Measurements from ENCODE around the gene MTOR. TPM values are rescaled to one million over a fixed set of nuclear protein-coding genes. Genes with fewer than 3 reads are reported as not detected.

The MTOR gene
- polyA plus RNA-seq, 3 donors, result 2.0 to 29.4 (median 3.3) TPM

- no peak for TF ChIP-seq CTCF (IDR thresholded peaks at IDR 0.05)
- Histone ChIP-seq H3K4me1 (ENCODE audit: control insufficient read depth in 1 of 2, insufficient read depth in 2 of 2, low read length in 2 of 2) (no peaks in the 10 kb centered on the region), H3K36me3 (replicated peaks in 1 of 2; ENCODE audit: control insufficient read depth in 1 of 2, insufficient read depth in 2 of 2, low read length in 2 of 2) (peaks cover 53 to 100% of the 10 kb centered on the region in 2 donors), H3K9me3 (replicated peaks in 1 of 2; ENCODE audit: control insufficient read depth in 1 of 2, insufficient read depth in 1 of 2, low read length in 2 of 2) (no peaks in the 10 kb centered on the region), H2AFZ (ENCODE audit: insufficient read depth, low read depth, low read length, poor library complexity, severe bottlenecking) (no peak overlapping the region), H3K27me3 (ENCODE audit: control insufficient read depth in 2 of 2, insufficient read depth in 2 of 2, low read length in 2 of 2) (no peaks in the 10 kb centered on the region), H3K9ac (ENCODE audit: insufficient read depth, low read length, poor library complexity, severe bottlenecking) (no peak overlapping the region), H3K4me2 (replicated peaks; ENCODE audit: extremely low read depth, low read length, poor library complexity, severe bottlenecking) (no peak overlapping the region), H3K4me3 (replicated peaks in 1 of 3; ENCODE audit: low read depth in 2 of 3, low read length in 3 of 3) (no peak overlapping the region), H4K20me1 (ENCODE audit: insufficient read depth, low read length) (no peaks in the 10 kb centered on the region), H3K79me2 (ENCODE audit: insufficient read depth, low read length) (no peaks in the 10 kb centered on the region), H3K27ac (ENCODE audit: low read depth in 1 of 2, low read length in 2 of 2) (no peak overlapping the region)
- WGBS (ENCODE audit: insufficient coverage), result 100% methylated on average over 1 of the region's 2 CpGs
- no peaks in the 10 kb centered on the region for H3K4me1 Mint-ChIP-seq
- no peaks in the 10 kb centered on the region for H3K27me3 Mint-ChIP-seq (ENCODE audit: low read depth in 3 of 3)
- H3K4me3 Mint-ChIP-seq, result no peak overlapping the region
- intact Hi-C loops (cut with micrococcal nuclease), result no loop called here
- H3K36me3 Mint-ChIP-seq, result peaks cover 59 to 83% of the 10 kb centered on the region in 2 donors
- H3K27ac Mint-ChIP-seq, result no peak overlapping the region
- H3K9me3 Mint-ChIP-seq, result no peaks in the 10 kb centered on the region
- DNase-seq, result no peak
These were observed 74.9 kb downstream of the MTOR start for GRCh38 chr1:11187494-11187893.

GRCh38 chr1:11187000-11187399 lies 75.4 kb downstream of the MTOR start:
- Histone ChIP-seq H3K36me3 (replicated peaks in 1 of 2; ENCODE audit: control insufficient read depth in 1 of 2, insufficient read depth in 2 of 2, low read length in 2 of 2) (peaks cover 54 to 100% of the 10 kb centered on the region in 2 donors), H3K27ac (ENCODE audit: low read depth in 1 of 2, low read length in 2 of 2) (no peak overlapping the region), H2AFZ (ENCODE audit: insufficient read depth, low read depth, low read length, poor library complexity, severe bottlenecking) (no peak overlapping the region), H3K79me2 (ENCODE audit: insufficient read depth, low read length) (no peaks in the 10 kb centered on the region), H3K4me3 (replicated peaks in 1 of 3; ENCODE audit: low read depth in 2 of 3, low read length in 3 of 3) (no peak overlapping the region), H3K4me2 (replicated peaks; ENCODE audit: extremely low read depth, low read length, poor library complexity, severe bottlenecking) (no peak overlapping the region), H3K4me1 (ENCODE audit: control insufficient read depth in 1 of 2, insufficient read depth in 2 of 2, low read length in 2 of 2) (no peaks in the 10 kb centered on the region), H3K9ac (ENCODE audit: insufficient read depth, low read length, poor library complexity, severe bottlenecking) (no peak overlapping the region), H4K20me1 (ENCODE audit: insufficient read depth, low read length) (no peaks in the 10 kb centered on the region), H3K27me3 (ENCODE audit: control insufficient read depth in 2 of 2, insufficient read depth in 2 of 2, low read length in 2 of 2) (no peaks in the 10 kb centered on the region), H3K9me3 (replicated peaks in 1 of 2; ENCODE audit: control insufficient read depth in 1 of 2, insufficient read depth in 1 of 2, low read length in 2 of 2) (no peaks in the 10 kb centered on the region)
- no CpG with 5 or more reads among the region's 3 CpGs for WGBS (ENCODE audit: insufficient coverage)
- no peaks in the 10 kb centered on the region for H3K9me3 Mint-ChIP-seq
- DNase-seq, result no peak
- peaks cover 61 to 82% of the 10 kb centered on the region in 2 donors for H3K36me3 Mint-ChIP-seq
- H3K4me3 Mint-ChIP-seq, result no peak overlapping the region
- H3K4me1 Mint-ChIP-seq, result no peaks in the 10 kb centered on the region
- intact Hi-C loops (cut with micrococcal nuclease), result no loop called here
- no peak overlapping the region for H3K27ac Mint-ChIP-seq
- TF ChIP-seq CTCF (IDR thresholded peaks at IDR 0.05), result no peak
- H3K27me3 Mint-ChIP-seq (ENCODE audit: low read depth in 3 of 3), result no peaks in the 10 kb centered on the region
